Esophagus muscularis mucosa (tissue), 4 donors: Measurements from ENCODE around the gene PRDM16. TPM values are rescaled to one million over a fixed set of nuclear protein-coding genes. Genes with fewer than 3 reads are reported as not detected.
A peak's percentile ranks its signal among the peaks of the same experiment; 100 is the strongest.

ENCODE experiments used
- DNase-seq: peaks from one replicate; pipeline ENCODE4 v3.0.0-alpha.2; 2017; ENCODE audit errors: extremely low spot score
- H3K27ac ChIP-seq, 4 donors: fragments of 200-600 bp; sonication (generic); replicated peaks in 1 of 4; 1 replicate in 3 of 4; 2 replicates in 1 of 4; pipeline ENCODE4 v1.5.1; 2016 to 2019; ENCODE audit warnings: mild to moderate bottlenecking in 1 of 4
- H3K27me3 ChIP-seq, 4 donors: fragments of 200-600 bp; sonication (generic); one replicate each; pipeline versions ENCODE4 v1.5.1 to v1.6.0; 2016 to 2019
- H3K36me3 ChIP-seq, 4 donors: fragments of 200-600 bp; sonication (generic); one replicate each; pipeline ENCODE4 v1.5.1; 2016 to 2019
- H3K4me1 ChIP-seq, 4 donors: fragments of 200-600 bp; sonication (generic); one replicate each; pipeline ENCODE4 v1.5.1; 2016 to 2019
- H3K4me3 ChIP-seq, 4 donors: fragments of 200-600 bp; sonication (generic); 1 replicate in 2 of 4; 2 replicates in 2 of 4; pipeline ENCODE4 v1.5.1; 2016 to 2019; ENCODE audit warnings: mild to moderate bottlenecking in 4 of 4, moderate library complexity in 1 of 4
- H3K9me3 ChIP-seq, 4 donors: fragments of 200-600 bp; sonication (generic); 1 replicate in 3 of 4; 2 replicates in 1 of 4; pipeline ENCODE4 v1.5.1; 2016 to 2019
- CTCF ChIP-seq, 3 experiments: fragments of 200-600 bp in 2 of 3; fragments of 450-650 bp in 1 of 3; sonication (generic) in 2 of 3; IDR thresholded peaks; one replicate each; pipeline ENCODE4 v1.5.1; 2017 to 2019; ENCODE audit warnings: antibody characterized with exemption in 3 of 3, mild to moderate bottlenecking in 2 of 3, moderate library complexity in 1 of 3
- EP300 ChIP-seq: sonication (generic); formaldehyde crosslinking; IDR thresholded peaks from one replicate; pipeline ENCODE4 v1.6.1; 2017; ENCODE audit warnings: antibody characterized with exemption
- POLR2A ChIP-seq: fragments of 450-650 bp; IDR thresholded peaks from one replicate; pipeline ENCODE4 v1.6.1; 2017; ENCODE audit warnings: antibody characterized with exemption, moderate library complexity, mild to moderate bottlenecking, low read depth
- POLR2AphosphoS5 ChIP-seq, 2 donors: sonication (generic); formaldehyde crosslinking; IDR thresholded peaks; one replicate each; pipeline ENCODE4 v1.6.1; 2017; ENCODE audit warnings: antibody characterized with exemption in 2 of 2
- WGBS: methylation state at CpG from one replicate; pipeline ENCODE4 v1.1.5; 2018; 5-methylcytosine and 5-hydroxymethylcytosine counted together
- intact Hi-C: fragments of 100-400 bp; cut with DNase I; formaldehyde crosslinking; loops from one replicate; pipeline ENCODE4 v1.15.1; 2023
- total RNA-seq, 4 donors: library from RNA; depleted of rRNA; stranded (reverse); fragments of >200 nt; gene quantifications; one replicate each; pipeline versions ENCODE4 v1.1.0 to v1.2.1, GENCODE V29; 2016

Gene PRDM16
- total RNA-seq, 4 donors from 2014 or later, result 1.2 to 4.4 (median 2.2) TPM

DNA sequence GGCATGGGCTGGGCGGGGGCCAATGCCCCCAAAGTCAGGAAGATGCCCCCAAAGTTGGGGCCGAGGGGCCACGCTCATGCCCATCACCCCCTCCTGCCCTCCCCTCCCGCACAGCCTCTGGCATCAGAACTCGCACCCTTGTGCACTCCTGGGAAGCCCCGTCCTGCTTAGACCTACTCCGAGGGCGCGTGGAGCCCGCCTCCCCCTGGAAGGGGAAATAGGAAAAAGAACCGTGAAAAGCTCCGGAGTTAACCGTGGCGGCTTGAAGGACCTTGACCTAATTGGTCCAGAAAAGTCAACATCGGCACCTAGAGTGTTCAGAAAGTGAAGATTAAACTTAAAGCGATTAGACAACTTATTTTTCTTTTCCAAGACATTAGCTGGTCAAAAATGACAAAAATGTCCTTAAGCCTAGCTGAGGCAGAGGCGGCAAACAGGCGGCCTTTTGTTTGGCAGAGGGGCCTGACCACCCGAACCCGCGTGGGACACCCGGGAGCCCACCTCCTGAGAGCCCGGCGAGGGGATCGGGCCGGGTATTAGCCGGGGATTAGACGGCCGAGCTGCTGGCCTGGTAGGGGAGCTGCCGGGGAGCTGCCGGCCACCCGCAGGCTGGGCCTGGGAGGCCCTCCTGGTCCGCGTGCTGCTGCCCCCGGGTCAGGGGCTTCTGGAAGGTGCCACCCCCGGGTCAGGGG, 65.5 kb downstream of the PRDM16 start:
- Histone ChIP-seq H3K4me3 (no peak overlapping the region), H3K36me3 (no peaks in the 10 kb centered on the region), H3K27me3 (peaks cover 0 to 76% (median 2%) of the 10 kb centered on the region in 4 donors), H3K27ac (peak overlapping the region in 1 of 4 donors; percentile 19), H3K4me1 (peaks cover 4 to 20% (median 11%) of the 10 kb centered on the region in 4 donors), H3K9me3 (no peaks in the 10 kb centered on the region)
- 90% methylated on average over 28 of the region's 36 CpGs for WGBS
- TF ChIP-seq POLR2A (no peak), POLR2AphosphoS5 (IDR thresholded peaks at IDR 0.05) (no peak), CTCF (IDR thresholded peaks at IDR 0.05) (no peak), EP300 (no peak)
- intact Hi-C loops, result no loop called here
- no peak for DNase-seq

DNA sequence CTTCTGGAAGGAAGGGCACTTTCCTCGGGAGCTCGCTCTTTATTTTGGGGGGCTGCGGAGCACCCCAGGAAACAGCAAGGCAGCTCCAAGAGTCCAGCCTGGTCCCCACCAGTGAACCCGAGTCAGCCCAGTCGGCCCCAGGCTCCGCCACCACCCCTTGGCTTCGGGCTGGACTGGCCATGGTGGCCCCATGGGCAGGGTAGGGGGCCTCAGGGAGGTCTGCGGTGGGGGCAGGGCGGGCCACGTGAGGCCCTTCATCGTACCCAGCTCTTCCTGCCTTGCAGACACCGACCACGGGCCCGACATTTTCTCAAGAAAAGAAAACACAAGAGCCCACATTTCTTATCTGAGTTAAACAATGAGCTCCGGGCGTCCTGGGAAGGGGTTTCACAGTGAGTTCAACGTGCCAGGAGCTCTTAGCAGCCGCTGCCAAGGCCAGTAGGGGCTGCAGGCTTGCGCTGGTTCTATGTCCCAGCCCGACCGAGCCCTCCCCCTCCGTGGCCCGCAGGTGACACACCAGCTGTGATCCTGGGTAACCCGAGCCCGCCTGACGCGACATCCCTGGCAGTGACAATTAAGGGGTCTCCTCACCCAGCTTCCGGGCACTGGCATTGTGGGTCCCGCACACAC, 66.2 kb downstream of the PRDM16 start:
- TF ChIP-seq EP300 (no peak), POLR2AphosphoS5 (IDR thresholded peaks at IDR 0.05) (no peak), CTCF (IDR thresholded peaks at IDR 0.05) (no peak), POLR2A (no peak)
- no peaks in the 10 kb centered on the region for H3K9me3 ChIP-seq
- H3K4me3 ChIP-seq, result no peak overlapping the region
- peaks cover 11 to 27% (median 16%) of the 10 kb centered on the region in 4 donors for H3K4me1 ChIP-seq
- WGBS, result 54% methylated on average over 13 of the region's 29 CpGs
- peaks cover 0 to 79% (median 5%) of the 10 kb centered on the region in 4 donors for H3K27me3 ChIP-seq
- intact Hi-C loops, result no loop called here
- H3K36me3 ChIP-seq, result no peaks in the 10 kb centered on the region
- H3K27ac ChIP-seq, result no peak overlapping the region
- DNase-seq, result no peak

- Histone ChIP-seq H3K4me3 (no peak overlapping the region), H3K4me1 (peaks cover 17 to 33% (median 18%) of the 10 kb centered on the region in 4 donors), H3K27ac (no peak overlapping the region), H3K36me3 (no peaks in the 10 kb centered on the region), H3K27me3 (peaks cover 0 to 86% (median 7%) of the 10 kb centered on the region in 4 donors), H3K9me3 (no peaks in the 10 kb centered on the region)
- WGBS, result 78% methylated on average over 21 of the region's 35 CpGs
- intact Hi-C loops, result no loop called here
- DNase-seq, result no peak
- TF ChIP-seq POLR2AphosphoS5 (IDR thresholded peaks at IDR 0.05), result no peak
- no peak for TF ChIP-seq POLR2A
- no peak for TF ChIP-seq CTCF (IDR thresholded peaks at IDR 0.05)
- TF ChIP-seq EP300, result no peak
These were observed 66.9 kb downstream of the PRDM16 start for GRCh38 chr1:3135744-3136455.

- Histone ChIP-seq H3K36me3 (no peaks in the 10 kb centered on the region), H3K27me3 (peaks cover 0 to 91% (median 7%) of the 10 kb centered on the region in 4 donors), H3K4me1 (peaks cover 17 to 33% (median 18%) of the 10 kb centered on the region in 4 donors), H3K9me3 (no peaks in the 10 kb centered on the region), H3K27ac (no peak overlapping the region), H3K4me3 (no peak overlapping the region)
- WGBS, result 70% methylated on average over 3 of the region's 5 CpGs
- no peak for TF ChIP-seq EP300
- TF ChIP-seq POLR2AphosphoS5 (IDR thresholded peaks at IDR 0.05), result no peak
- TF ChIP-seq CTCF (IDR thresholded peaks at IDR 0.05), result no peak
- TF ChIP-seq POLR2A, result no peak
- intact Hi-C loops, result no loop called here
- no peak for DNase-seq
These were observed 67.5 kb downstream of the PRDM16 start for GRCh38 chr1:3136532-3136931.
